HG03103 (cell line): ENCODE results near the gene MIER1.
"Not testable (repeated sequence)": the region's sequence is repeated elsewhere in the genome, so short reads cannot be mapped to it uniquely, and the experiment has no call there.

Experiments
- ATAC-seq: cut with Tn5 transposase; IDR thresholded peaks from one replicate; pipeline ENCODE4 v1.9.1; 2021; ENCODE audit warnings: low read depth; ENCODE audit not compliant: unreplicated experiment

MIER1 gene

GRCh38 chr1:66924756-66925557, at the start of gene MIER1, which contains the start of gene DNAI4:
Gene MIER1 (plus strand): TSS chr1:66924990. CDS start chr1:66925029, 39 bp downstream.
Gene DNAI4 (minus strand): TSS chr1:66924856. CDS start chr1:66924831, 25 bp downstream.
- ATAC-seq: peak; percentile 92

- ATAC-seq: no peak
Observed at GRCh38 chr1:66876664-66877063, 48.1 kb upstream of the MIER1 start.

GRCh38 chr1:66889030-66889429, 35.8 kb upstream of the MIER1 start:
- no peak for ATAC-seq

- no peak for ATAC-seq
Observed at GRCh38 chr1:66890621-66891020, 34.2 kb upstream of the MIER1 start.

GRCh38 chr1:66893712-66894111, 31.1 kb upstream of the MIER1 start:
- no peak for ATAC-seq

- not testable (repeated sequence) for ATAC-seq
Observed at GRCh38 chr1:66915203-66915602, 9.6 kb upstream of the MIER1 start.

- no peak for ATAC-seq
Observed at GRCh38 chr1:66916320-66916719, 8.5 kb upstream of the MIER1 start.

GRCh38 chr1:66917476-66917875, 7.3 kb upstream of the MIER1 start:
- no peak for ATAC-seq

GRCh38 chr1:66919063-66919462, 5.7 kb upstream of the MIER1 start:
- no peak for ATAC-seq

GRCh38 chr1:66919828-66920227, 5.0 kb upstream of the MIER1 start:
- ATAC-seq: no peak

GRCh38 chr1:66920543-66920942, 4.2 kb upstream of the MIER1 start:
- ATAC-seq: no peak

- ATAC-seq: no peak
Observed at GRCh38 chr1:66925558-66925910, 744 bp downstream of the MIER1 start.

GRCh38 chr1:66925944-66926343, 1.2 kb downstream of the MIER1 start:
- no peak for ATAC-seq

GRCh38 chr1:66927528-66927927, 2.7 kb downstream of the MIER1 start:
- no peak for ATAC-seq

- ATAC-seq: no peak
Observed at GRCh38 chr1:66929146-66929688, 4.4 kb downstream of the MIER1 start.

- no peak for ATAC-seq
Observed at GRCh38 chr1:66929691-66929998, 4.9 kb downstream of the MIER1 start.

- peak; percentile 63 for ATAC-seq
Observed at GRCh38 chr1:66929999-66930822, 5.4 kb downstream of the MIER1 start.

GRCh38 chr1:66930823-66931174, 6.0 kb downstream of the MIER1 start:
- no peak for ATAC-seq

- ATAC-seq: no peak
Observed at GRCh38 chr1:66931590-66931989, 6.8 kb downstream of the MIER1 start.

GRCh38 chr1:66932291-66932690, 7.5 kb downstream of the MIER1 start:
- ATAC-seq: no peak

- no peak for ATAC-seq
Observed at GRCh38 chr1:66933887-66934700, 9.3 kb downstream of the MIER1 start.
